ENCODE data around the gene TGFBR3.
"Not testable (repeated sequence)": the region's sequence is repeated elsewhere in the genome, so short reads cannot be mapped to it uniquely, and the experiment has no call there.

The TGFBR3 gene

GRCh38 chr1:91679446-91679845 is 206.5 kb downstream of the TGFBR3 start:
- no peak for FAIRE-seq

- FAIRE-seq, result peak; percentile 81
Observed at GRCh38 chr1:91676030-91676429, 209.9 kb downstream of the TGFBR3 start.

GRCh38 chr1:91674107-91674506 is 211.8 kb downstream of the TGFBR3 start:
- FAIRE-seq, result no peak

- no peak for FAIRE-seq
Observed at GRCh38 chr1:91673613-91674012, 212.3 kb downstream of the TGFBR3 start.

- FAIRE-seq, result no peak
Observed at GRCh38 chr1:91672601-91673161, 213.3 kb downstream of the TGFBR3 start.

- no peak for FAIRE-seq
Observed at GRCh38 chr1:91670781-91671180, 215.2 kb downstream of the TGFBR3 start.

- FAIRE-seq, result no peak
Observed at GRCh38 chr1:91669584-91670350, 216.2 kb downstream of the TGFBR3 start.

- not testable (repeated sequence) for FAIRE-seq
Observed at GRCh38 chr1:91666651-91667050, 219.3 kb downstream of the TGFBR3 start.

GRCh38 chr1:91661121-91661520 is 224.8 kb downstream of the TGFBR3 start:
- no peak for FAIRE-seq

GRCh38 chr1:91660708-91661107 is 225.2 kb downstream of the TGFBR3 start:
- no peak for FAIRE-seq

- FAIRE-seq, result no peak
Observed at GRCh38 chr1:91655912-91656449, 230.0 kb downstream of the TGFBR3 start.

- FAIRE-seq, result no peak
Observed at GRCh38 chr1:91653183-91653582, 232.8 kb downstream of the TGFBR3 start.

- no peak for FAIRE-seq
Observed at GRCh38 chr1:91651661-91652071, 234.3 kb downstream of the TGFBR3 start.

GRCh38 chr1:91651243-91651642 is 234.7 kb downstream of the TGFBR3 start:
- FAIRE-seq, result no peak

GRCh38 chr1:91650764-91651163 is 235.2 kb downstream of the TGFBR3 start:
- no peak for FAIRE-seq

GRCh38 chr1:91647061-91647460 is 238.9 kb downstream of the TGFBR3 start:
- no peak for FAIRE-seq

- no peak for FAIRE-seq
Observed at GRCh38 chr1:91645031-91645430, 240.9 kb downstream of the TGFBR3 start.

GRCh38 chr1:91643431-91643830 is 242.5 kb downstream of the TGFBR3 start:
- no peak for FAIRE-seq

GRCh38 chr1:91640877-91641526 is 244.9 kb downstream of the TGFBR3 start:
- FAIRE-seq, result no peak

- no peak for FAIRE-seq
Observed at GRCh38 chr1:91637539-91637994, 248.4 kb downstream of the TGFBR3 start.

GRCh38 chr1:91635763-91636162 is 250.2 kb downstream of the TGFBR3 start:
- FAIRE-seq, result no peak

GRCh38 chr1:91633438-91633837 is 252.5 kb downstream of the TGFBR3 start:
- no peak for FAIRE-seq

- FAIRE-seq, result no peak
Observed at GRCh38 chr1:91631718-91632330, 254.1 kb downstream of the TGFBR3 start.
